ENCODE measurements around the gene RIT1.

- TF ChIP-seq, protein P1, sequence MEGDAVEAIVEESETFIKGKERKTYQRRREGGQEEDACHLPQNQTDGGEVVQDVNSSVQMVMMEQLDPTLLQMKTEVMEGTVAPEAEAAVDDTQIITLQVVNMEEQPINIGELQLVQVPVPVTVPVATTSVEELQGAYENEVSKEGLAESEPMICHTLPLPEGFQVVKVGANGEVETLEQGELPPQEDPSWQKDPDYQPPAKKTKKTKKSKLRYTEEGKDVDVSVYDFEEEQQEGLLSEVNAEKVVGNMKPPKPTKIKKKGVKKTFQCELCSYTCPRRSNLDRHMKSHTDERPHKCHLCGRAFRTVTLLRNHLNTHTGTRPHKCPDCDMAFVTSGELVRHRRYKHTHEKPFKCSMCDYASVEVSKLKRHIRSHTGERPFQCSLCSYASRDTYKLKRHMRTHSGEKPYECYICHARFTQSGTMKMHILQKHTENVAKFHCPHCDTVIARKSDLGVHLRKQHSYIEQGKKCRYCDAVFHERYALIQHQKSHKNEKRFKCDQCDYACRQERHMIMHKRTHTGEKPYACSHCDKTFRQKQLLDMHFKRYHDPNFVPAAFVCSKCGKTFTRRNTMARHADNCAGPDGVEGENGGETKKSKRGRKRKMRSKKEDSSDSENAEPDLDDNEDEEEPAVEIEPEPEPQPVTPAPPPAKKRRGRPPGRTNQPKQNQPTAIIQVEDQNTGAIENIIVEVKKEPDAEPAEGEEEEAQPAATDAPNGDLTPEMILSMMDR (conservative IDR thresholded peaks at IDR 0.05; ENCODE audit: low read length), result no peak
- TF ChIP-seq EZH2phosphoT487 (IDR thresholded peaks at IDR 0.05; ENCODE audit: borderline replicate concordance, low read depth, low read length), result no peak
These were observed 3.0 kb upstream of the RIT1 start for GRCh38 chr1:155913969-155914757.

All from OCI-LY7 (cell line).